GM21367 (cell line): ENCODE measurements around the gene RAB6B.

Experiments
- ATAC-seq: cut with Tn5 transposase; IDR thresholded peaks from one replicate; pipeline ENCODE4 v1.9.1; 2021; ENCODE audit not compliant: unreplicated experiment

RAB6B gene

GRCh38 chr3:133895208-133896001, at the start of gene RAB6B:
Gene RAB6B (minus strand): TSS chr3:133895882. CDS start chr3:133895466, 416 bp downstream.
- ATAC-seq: no peak

DNA sequence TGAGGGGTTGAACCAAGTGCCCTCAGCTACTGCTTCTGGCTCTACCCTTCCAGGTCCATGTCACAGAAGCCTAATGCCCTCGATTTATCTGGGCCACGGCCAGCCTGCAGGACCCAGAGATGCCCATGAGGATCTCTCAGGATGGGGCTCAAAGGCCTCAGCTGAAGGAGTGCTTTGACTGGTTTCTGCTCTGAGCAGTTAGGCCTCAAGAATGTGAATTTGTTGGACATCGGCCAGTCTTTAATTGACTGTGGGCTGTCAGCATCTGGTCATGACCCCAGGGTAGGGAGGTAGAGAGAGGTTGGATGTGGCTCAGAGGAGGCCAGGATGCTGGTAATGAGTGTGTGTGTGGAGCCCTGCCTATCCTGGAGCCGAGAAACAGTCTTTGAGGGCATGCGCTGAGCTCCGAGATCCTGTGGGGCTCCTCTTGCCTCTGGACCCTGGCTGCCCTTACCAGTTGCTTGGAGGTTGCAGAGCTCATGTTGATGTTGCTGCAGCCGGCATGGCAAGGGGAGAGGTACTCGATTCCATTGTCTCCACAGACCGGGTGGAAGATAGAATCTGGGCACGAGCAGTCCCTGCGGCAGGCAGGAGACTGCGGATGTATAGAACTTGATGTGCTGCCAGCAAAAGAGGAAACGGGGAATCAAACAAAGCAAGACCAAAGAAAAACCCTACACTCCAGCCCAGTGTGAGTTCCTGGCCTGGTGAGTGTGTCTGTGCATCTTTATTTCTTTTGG, 49.1 kb upstream of the RAB6B start:
- ATAC-seq: no peak

GRCh38 chr3:133944181-133944580, 48.5 kb upstream of the RAB6B start:
- no peak for ATAC-seq

- ATAC-seq: no peak
Observed at GRCh38 chr3:133943639-133944141, 48.0 kb upstream of the RAB6B start.

DNA sequence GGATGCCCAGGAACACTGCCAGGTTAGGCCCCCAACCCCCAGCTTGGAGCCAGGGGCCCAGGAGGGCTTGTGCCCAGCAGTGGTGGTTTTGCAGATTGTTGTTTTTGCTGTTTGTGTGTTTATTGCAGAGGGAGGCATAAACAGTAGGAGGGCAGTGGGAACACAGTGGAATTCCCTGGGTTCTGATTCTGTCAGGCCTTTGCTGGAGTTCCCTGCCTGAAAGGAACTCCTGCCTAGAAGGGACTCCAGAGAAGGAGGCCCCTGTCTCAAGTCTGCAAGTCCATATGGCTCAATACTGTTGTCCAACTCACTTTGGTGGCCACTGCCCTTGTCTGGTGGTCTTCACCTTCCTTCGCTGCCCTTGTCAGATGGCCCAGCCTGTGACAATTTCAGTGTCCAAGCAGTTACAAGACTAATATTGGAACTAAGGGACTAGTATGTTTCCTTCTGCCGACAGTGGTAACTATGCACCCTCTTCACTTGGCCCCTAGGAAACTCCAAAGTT, 47.4 kb upstream of the RAB6B start:
- ATAC-seq: no peak

GRCh38 chr3:133941415-133941821, 45.7 kb upstream of the RAB6B start:
- no peak for ATAC-seq

GRCh38 chr3:133940536-133940935, 44.9 kb upstream of the RAB6B start:
- no peak for ATAC-seq

- no peak for ATAC-seq
Observed at GRCh38 chr3:133939463-133939835, 43.8 kb upstream of the RAB6B start.

GRCh38 chr3:133938770-133939462, 43.2 kb upstream of the RAB6B start:
- ATAC-seq: no peak

- no peak for ATAC-seq
Observed at GRCh38 chr3:133937756-133938601, 42.3 kb upstream of the RAB6B start.

GRCh38 chr3:133937061-133937686, 41.5 kb upstream of the RAB6B start:
- no peak for ATAC-seq

DNA sequence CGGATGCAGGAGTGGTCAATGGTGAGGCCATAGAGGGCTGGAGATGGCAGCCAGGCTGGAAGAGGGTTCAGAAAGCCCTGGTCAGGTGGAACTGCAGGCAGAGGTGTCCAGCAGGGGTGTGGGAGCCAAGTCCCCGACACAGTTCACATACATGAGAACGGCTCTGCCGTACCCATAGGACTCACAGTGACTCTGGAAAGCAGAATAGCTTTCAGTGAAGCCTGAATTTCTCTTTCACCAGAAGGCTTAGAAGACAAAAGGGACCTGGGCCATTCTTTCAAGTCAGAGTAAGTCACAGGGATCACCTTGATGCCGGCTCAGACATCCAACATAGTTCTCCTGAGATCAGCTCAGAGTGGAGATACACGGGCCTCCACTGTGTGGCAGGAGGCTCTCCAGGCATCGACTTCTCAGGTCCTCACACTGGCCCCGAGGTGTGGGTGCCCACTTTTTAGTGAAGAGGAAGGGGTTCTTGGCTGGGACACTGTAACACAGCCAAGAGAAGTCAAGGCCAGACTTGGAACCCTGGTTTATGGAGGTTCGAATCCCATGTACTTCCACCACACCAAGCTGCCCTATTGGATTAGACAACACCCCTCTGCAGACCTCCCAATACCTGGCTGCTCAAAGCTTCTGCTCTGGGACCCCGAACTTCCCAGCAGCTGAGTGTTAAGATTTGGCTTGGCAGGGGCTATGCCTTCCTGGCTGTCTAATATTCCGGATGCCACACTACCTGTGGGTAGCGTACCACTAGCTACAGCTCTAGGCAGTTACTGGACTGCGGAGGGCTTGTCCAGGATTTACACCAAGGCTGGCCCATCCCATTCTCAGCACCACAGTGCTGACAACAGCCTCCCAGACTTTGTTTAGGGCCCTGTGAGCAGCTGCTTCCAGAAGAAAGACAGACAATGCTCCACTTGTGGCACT, 40.4 kb upstream of the RAB6B start:
- ATAC-seq: no peak

DNA sequence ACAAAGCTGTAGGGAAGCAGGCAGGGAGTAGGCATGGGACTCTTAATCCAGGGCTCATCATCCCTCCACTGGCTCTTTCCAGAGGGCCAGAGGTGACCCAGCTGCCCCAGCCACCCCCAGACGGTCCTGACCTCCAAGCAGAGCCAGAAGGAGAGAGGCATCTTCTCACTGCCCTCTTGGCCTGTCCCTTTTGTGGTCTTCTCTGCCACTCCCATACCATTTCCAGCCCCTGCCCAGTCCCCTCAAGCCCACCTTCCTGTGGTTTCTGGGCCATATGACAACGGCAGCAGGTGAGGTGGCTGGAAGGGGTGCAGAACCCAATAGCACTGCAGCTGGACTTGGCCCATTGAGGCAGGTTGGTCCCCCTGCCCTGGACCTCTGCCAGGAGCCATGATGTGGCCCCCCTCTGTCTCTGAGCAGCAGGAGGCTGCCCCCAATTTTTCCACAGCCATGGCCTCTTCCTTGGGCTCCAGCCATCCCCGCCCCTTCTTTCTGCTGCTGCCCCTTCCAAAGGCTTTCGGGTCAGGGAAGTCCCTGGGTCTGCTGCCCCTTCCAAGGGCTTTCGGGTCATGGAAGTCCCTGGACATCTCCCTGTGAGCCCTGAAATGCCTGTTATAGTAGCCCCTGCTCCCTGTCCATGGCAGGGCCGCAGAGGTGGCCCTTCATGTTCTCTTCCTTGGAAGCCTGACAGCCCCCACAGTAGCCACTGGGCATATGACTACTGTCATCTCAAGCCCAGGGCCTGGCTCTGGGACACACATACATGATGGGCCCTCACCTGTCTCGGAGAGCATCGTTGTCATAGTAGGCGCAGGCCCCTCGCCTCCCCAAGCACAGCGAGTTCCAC, 39.5 kb upstream of the RAB6B start:
- no peak for ATAC-seq

- ATAC-seq: no peak
Observed at GRCh38 chr3:133934073-133934970, 38.6 kb upstream of the RAB6B start.

DNA sequence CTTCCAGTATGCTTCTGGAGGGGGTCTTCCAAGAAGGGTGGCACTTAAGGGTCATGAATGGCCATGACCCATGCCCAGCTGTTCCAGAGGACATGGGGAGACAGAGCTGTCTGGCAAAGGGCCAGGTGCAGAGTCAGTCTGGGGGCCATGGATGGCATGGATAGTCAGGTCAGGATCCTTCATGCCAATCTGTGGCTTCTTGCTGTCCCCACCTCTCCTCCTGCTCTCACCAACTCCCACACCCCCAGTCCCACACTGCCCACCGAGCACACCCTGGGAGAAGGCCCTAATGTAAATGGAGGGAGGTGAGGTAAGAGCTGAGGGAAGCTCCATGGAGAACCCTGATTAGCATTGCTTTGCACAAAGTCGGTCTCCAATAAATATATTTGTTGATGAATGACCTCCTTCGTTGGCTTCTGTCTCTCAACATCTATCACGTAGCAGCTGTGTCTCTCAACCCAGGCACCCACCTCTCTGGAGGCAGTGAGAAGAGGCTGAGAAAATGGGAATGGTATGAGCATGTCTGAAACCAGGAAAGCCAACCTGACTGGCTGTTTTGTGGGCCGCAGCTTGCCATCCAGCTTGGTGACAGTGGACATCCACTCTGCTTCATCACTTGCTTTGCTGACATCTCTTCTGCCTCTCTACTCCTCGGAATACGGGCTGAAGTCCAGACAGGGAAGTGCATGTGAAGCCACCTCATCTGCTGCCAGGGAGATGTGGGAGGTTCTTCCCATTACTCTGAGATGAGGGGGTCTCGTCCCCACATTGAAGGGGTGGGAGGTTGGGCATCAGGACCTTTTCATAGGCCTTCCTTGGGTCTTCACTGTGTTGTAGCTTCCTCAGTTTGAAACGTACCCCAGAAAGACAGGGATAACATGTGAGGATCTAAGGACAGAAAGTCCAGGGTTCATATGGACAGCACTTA, 37.7 kb upstream of the RAB6B start:
- ATAC-seq: no peak

DNA sequence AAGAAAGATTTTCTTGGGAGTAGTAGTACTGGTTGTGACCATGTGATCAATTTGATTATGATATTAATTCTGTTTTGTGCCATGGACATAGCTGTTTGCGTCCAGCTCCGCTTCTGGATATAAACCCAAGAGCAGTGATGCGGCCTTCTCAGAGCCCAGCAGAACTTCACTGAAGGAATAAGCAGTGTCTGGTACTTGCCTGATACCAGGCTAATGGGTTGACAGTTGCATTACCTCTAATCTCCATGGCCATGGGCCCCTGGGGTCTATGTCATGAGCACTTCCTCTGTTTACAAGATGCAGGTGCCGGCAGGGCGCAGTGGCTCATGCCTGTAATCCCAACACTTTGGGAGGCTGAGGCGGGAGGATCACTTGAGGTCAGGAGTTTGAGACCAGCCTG, 36.3 kb upstream of the RAB6B start:
- no peak for ATAC-seq
